Omental fat pad (tissue), 4 donors: ENCODE results near the gene RPL6. TPM values are rescaled to one million over a fixed set of nuclear protein-coding genes. Genes with fewer than 3 reads are reported as not detected.
"Not testable (repeated sequence)": the region's sequence is repeated elsewhere in the genome, so short reads cannot be mapped to it uniquely, and the experiment has no call there.

Experiments used
- ATAC-seq: fragments of 150-250 bp; one replicate; pipeline ENCODE4 v1.9.1; 2016; ENCODE audit warnings: mild to moderate bottlenecking, moderate library complexity; ENCODE audit not compliant: low FRiP score
- DNase-seq: peaks from one replicate; pipeline ENCODE4 v3.0.0-alpha.2; 2019; ENCODE audit warnings: low spot score
- total RNA-seq, 4 donors: library from RNA; depleted of rRNA; stranded (reverse); fragments of >200 nt; gene quantifications; one replicate each; pipeline ENCODE4 v1.1.0, GENCODE V29; 2016
- TF ChIP-seq, protein P1 (sequence below), 3 donors: fragments of 450-650 bp; IDR thresholded peaks; one replicate each; pipeline ENCODE4 v1.5.1; 2016 to 2017; ENCODE audit warnings: antibody characterized with exemption in 3 of 3, mild to moderate bottlenecking in 3 of 3, moderate library complexity in 2 of 3

RPL6 gene
- total RNA-seq, 4 donors from 2014 or later, result 1,425 to 1,649 (median 1,557) TPM

DNA sequence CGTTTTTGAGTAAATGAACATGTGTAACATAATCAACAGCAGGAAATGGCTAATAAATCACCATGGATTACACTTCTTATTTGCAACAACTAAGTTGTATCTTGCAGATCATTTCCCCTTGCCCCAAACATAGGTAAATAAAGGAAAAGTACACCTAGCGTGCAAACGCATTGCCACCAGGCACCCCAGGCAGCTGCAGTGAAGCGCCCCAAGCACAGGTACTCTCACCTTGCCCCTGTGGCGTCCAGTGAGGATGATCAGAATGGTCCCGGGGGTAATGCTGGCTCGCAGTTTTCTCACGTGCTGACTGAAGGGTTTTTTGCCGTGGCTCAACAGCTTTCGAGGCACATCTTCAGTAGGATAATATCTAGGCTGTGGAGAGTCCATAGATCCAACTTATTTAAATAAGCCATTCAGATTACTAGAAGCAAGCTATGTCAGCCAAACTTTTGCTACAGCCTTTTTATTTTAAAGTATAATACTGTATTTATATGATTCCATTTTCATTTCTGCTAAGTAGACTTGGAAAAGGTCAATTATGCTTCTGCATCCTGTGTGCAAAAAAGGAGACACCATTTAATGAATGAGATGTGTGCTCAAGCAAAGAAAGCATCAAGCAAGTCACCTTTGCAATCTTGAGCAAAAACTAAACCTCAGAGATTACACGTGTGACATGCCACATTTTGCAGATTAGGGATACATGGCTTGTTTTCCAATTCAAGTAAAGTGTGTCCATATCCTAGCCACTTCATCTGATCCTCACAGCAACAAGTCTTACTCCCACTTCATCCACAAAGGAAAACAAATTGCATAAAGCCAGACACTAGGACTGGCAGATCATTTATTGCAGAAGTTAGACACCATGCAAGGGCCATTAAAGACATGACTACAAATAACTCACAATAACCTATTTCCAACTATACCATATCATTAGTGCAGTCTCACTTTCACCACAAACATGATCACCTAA is 2.6 kb downstream of the RPL6 start:
- TF ChIP-seq, protein P1, sequence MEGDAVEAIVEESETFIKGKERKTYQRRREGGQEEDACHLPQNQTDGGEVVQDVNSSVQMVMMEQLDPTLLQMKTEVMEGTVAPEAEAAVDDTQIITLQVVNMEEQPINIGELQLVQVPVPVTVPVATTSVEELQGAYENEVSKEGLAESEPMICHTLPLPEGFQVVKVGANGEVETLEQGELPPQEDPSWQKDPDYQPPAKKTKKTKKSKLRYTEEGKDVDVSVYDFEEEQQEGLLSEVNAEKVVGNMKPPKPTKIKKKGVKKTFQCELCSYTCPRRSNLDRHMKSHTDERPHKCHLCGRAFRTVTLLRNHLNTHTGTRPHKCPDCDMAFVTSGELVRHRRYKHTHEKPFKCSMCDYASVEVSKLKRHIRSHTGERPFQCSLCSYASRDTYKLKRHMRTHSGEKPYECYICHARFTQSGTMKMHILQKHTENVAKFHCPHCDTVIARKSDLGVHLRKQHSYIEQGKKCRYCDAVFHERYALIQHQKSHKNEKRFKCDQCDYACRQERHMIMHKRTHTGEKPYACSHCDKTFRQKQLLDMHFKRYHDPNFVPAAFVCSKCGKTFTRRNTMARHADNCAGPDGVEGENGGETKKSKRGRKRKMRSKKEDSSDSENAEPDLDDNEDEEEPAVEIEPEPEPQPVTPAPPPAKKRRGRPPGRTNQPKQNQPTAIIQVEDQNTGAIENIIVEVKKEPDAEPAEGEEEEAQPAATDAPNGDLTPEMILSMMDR (IDR thresholded peaks at IDR 0.05), result no peak
- no peak for DNase-seq
- no peak for ATAC-seq

DNA sequence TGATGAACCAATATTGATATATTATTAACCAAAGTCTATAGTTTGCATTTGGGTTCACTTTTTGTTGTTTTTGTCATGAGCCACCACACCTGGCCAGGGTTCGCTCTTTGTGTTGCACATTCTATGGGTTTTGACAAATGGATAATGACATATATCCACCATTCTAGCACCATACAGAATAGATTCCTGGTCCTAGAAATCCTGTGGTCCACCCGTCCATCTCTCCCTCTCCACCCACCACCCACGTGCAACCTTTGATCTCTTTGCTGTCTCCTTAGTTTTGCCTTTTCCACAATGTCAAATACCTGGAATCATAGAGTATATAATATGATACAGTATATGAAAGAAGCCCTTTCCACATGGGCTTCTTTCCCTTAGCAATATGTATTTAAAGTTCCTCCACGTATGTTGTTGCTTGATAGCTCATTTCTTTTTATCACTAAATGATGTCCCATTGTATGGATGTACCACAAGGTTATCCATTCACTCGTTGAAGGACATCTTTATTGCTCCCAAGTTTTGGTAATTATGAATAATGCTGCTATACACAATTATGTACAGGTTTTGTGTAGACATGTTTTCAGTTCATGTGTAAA is 7.4 kb downstream of the RPL6 start:
- ATAC-seq (no peak), DNase-seq (no peak)
- TF ChIP-seq, protein P1 (IDR thresholded peaks at IDR 0.05), result no peak

DNA sequence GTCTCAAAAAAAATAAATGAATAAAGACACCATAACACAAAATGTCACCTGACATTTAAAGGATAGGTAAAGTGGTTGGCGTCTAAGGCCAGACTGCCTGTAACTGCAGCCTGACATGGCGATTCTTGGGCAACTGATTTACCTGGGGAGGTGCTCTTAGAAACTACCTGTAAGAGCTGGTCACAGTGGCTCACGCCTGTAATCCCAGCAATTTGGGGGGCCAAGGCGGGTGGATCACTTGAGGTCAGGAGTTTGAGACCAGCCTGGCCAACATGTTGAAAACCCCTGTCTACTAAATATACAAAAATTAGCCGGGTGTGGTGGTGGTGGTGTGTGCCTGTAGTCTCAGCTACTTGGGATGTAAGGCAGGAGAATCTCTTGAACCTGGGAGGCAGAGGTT is 8.4 kb downstream of the RPL6 start:
- TF ChIP-seq, protein P1 (IDR thresholded peaks at IDR 0.05), result no peak
- ATAC-seq, result no peak
- no peak for DNase-seq

DNA sequence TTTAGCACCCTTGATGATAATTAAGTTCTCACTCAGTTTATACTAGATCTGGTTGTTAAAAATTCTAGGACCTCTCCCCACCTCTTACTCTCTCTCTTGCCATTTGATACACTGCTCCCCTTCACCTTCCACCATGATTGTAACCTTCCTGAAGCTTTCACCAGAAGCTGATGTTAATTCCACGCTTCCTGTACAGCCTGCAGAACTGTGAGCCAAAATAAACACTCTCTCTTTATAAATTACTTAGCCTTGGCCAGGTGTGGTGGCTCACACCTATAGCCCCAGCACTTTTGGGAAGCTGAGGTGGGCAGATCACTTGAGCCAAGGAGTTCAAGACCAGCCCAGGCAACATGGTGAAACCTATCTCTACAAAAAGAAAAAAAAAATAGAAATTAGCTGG is 16.1 kb downstream of the RPL6 start:
- ATAC-seq, result no peak

DNA sequence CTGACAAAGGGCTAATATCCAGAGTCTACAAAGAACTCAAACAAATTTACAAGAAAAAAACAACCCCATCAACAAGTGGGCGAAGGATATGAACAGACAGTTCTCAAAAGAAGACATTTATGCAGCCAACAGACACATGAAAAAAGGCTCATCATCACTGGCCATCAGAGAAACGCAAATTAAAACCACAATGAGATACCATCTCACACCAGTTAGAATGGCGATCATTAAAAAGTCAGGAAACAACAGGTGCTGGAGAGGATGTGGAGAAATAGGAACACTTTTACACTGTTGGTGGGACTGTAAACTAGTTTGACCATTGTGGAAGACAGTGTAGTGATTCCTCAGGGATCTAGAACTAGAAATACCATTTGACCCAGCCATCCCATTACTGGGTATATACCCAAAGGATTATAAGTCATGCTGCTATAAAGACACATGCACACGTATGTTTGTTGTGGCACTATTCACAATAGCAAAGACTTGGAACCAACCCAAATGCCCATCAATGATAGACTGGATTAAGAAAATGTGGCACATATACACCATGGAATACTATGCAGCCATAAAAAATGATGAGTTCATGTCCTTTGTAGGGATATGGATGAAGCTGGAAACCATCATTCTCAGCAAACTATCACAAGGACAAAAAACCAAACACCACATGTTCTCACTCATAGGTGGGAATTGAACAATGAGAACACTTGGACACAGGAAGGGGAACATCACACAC is 19.3 kb downstream of the RPL6 start:
- ATAC-seq, DNase-seq: not testable (repeated sequence)

More for the DNA sequence above, 16.1 kb downstream of the RPL6 start:
- DNase-seq, result no peak
- TF ChIP-seq, protein P1 (IDR thresholded peaks at IDR 0.05), result no peak

DNA sequence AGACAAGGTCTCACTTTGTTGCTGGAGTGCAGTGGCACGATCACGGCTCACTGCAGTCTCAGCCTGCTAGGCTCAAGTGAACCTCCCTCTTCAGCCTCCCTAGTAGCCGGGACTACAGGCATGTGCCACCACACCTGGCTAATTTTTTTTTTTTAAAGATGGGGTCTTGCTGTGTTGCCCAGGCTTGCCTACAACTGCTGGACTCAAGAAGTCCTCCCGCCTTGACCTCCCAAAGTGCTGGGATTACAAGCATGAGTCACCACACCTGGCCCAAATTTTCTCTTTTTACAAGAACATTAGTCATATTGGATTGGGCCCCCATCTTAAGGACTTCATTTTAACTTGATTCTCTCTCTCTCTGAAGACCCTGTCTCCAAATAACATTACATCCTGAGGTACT is 20.2 kb downstream of the RPL6 start:
- no peak for DNase-seq
- TF ChIP-seq, protein P1 (IDR thresholded peaks at IDR 0.05), result no peak
- ATAC-seq, result no peak

DNA sequence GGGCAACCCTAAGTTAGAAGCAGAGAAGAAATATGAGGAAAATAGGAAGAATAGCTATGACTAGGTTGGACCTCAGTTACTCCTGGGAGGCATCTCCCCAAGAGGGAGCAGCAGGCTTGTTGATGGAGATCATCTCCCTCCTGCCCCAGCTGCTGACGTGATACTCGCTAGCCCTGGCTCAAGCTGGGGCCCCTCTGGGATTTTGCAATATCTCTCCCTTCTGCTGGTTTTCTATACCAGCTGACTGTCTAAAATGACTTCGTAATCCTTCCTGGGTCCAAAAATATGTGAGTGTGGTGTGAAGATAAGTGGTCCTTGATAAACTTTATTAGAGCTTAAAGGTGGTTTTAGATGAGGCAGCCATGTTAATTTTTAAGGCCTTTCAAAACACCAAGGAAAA is 22.7 kb downstream of the RPL6 start:
- DNase-seq (no peak), ATAC-seq (no peak)
- TF ChIP-seq, protein P1 (IDR thresholded peaks at IDR 0.05), result no peak
